K562 treated with DMSO at 1 percent for 48 hours (cell line): Measurements from ENCODE around the gene NR1D2. TPM values are rescaled to one million over a fixed set of nuclear protein-coding genes. Genes with fewer than 3 reads are reported as not detected.

Source experiments
- total RNA-seq: library from RNA; unstranded; fragments of 300-600 nt; gene quantifications from 2 replicates; pipeline ENCODE4 v1.2.3, GENCODE V29; 2022; ENCODE audit warnings: low replicate concordance; ENCODE audit errors: extremely low read depth

NR1D2 gene
- not detected in 2 replicates for total RNA-seq

GRCh38 chr3:23944861-23945662 lies at the start of gene NR1D2:
TSS of gene NR1D2 (plus strand) at chr3:23945286. CDS start at chr3:23945579, 293 bp downstream.

GRCh38 chr3:23916886-23917678 lies 28.0 kb upstream of the NR1D2 start, which contains the start of the genes NKIRAS1 and RPL15:
TSS of gene NKIRAS1 (minus strand) at chr3:23916990. CDS start at chr3:23910904, 6,086 bp downstream.
TSS of gene RPL15 (plus strand) at chr3:23917132. CDS start at chr3:23917860, 728 bp downstream.

Other genes with a start within 250 kb of the NR1D2 start
- not detected in 2 replicates for gene UBE2E1, start 139.3 kb upstream of the NR1D2 start, total RNA-seq
- not detected in 2 replicates for gene NKIRAS1, start 28.3 kb upstream of the NR1D2 start, total RNA-seq
- 4,020 and 11,298 TPM in 2 replicates for gene RPL15, start 28.2 kb upstream of the NR1D2 start, total RNA-seq